Ovary (tissue), 9 donors: ENCODE measurements around the gene SDK1. TPM values are rescaled to one million over a fixed set of nuclear protein-coding genes. Genes with fewer than 3 reads are reported as not detected.

Experiments
- DNase-seq, 5 donors: peaks; one replicate each; pipeline ENCODE4 v3.0.0-alpha.2; 2019 to 2020
- H3K27ac ChIP-seq, 2 donors: fragments of 200-600 bp; one replicate each; pipeline versions ENCODE4 v1.5.1 to v1.8.0; 2019 to 2022
- H3K27me3 ChIP-seq: fragments of 200-600 bp; one replicate; pipeline ENCODE4 v1.8.0; 2022
- H3K36me3 ChIP-seq: fragments of 200-600 bp; sonication (generic); one replicate; pipeline ENCODE4 v1.5.1; 2019
- H3K4me1 ChIP-seq: one replicate; pipeline ENCODE4 v1.8.1; 2013; ENCODE audit warnings: mild to moderate bottlenecking, moderate library complexity; ENCODE audit not compliant: insufficient read depth
- H3K4me3 ChIP-seq: fragments of 200-600 bp; sonication (generic); one replicate; pipeline ENCODE4 v1.5.1; 2017
- H3K9me3 ChIP-seq, 2 donors: fragments of 200-600 bp in 1 of 2; sonication (generic) in 1 of 2; one replicate each; pipeline versions ENCODE4 v1.5.1 to v1.8.1; 2013 to 2019; ENCODE audit warnings: mild to moderate bottlenecking in 1 of 2, moderate library complexity in 1 of 2
- CTCF ChIP-seq, 3 donors: fragments of 450-650 bp in 2 of 3; fragments of 200-600 bp in 1 of 3; IDR thresholded peaks; one replicate each; pipeline versions ENCODE4 v1.5.1 to v1.8.0; 2016 to 2022; ENCODE audit warnings: antibody characterized with exemption in 3 of 3, mild to moderate bottlenecking in 1 of 3
- EP300 ChIP-seq: sonication (generic); formaldehyde crosslinking; IDR thresholded peaks from one replicate; pipeline ENCODE4 v1.6.1; 2017; ENCODE audit warnings: antibody characterized with exemption
- POLR2A ChIP-seq: fragments of 450-650 bp; IDR thresholded peaks from one replicate; pipeline ENCODE4 v1.6.1; 2017; ENCODE audit warnings: antibody characterized with exemption, mild to moderate bottlenecking, moderate library complexity
- WGBS, 3 donors: extraction: QIAGEN DNeasy Blood & Tissue Kit in 1 of 3; methylation state at CpG; one replicate each; pipeline versions ENCODE4 v1.1.5 to v1.1.7; 2013 to 2017; 5-methylcytosine and 5-hydroxymethylcytosine counted together
- intact Hi-C, 4 donors: fragments of 100-400 bp; cut with DNase I; formaldehyde crosslinking; loops; one replicate each; pipeline versions ENCODE4 v1.11.0 to v1.15.1; 2022 to 2023
- polyA plus RNA-seq, 2 donors: library from polyadenylated mRNA; stranded (reverse); fragments of 200-250 nt in 1 of 2; fragments of 350-450 nt in 1 of 2; fragmentation: Illumina TruSeq in 1 of 2; extraction: RNeasy Lipid Tissue Mini Kit (QIAGEN cat#74804) in 1 of 2; gene quantifications; one replicate each; pipeline ENCODE4 v1.2.3, GENCODE V29; 2013 to 2014
- total RNA-seq, 7 donors: library from RNA; depleted of rRNA in 2 of 7; stranded (reverse); fragments of >200 nt in 2 of 7; fragmentation: NEBNext Ultra II Directional in 3 of 7; extraction: Animal tissue kit (Norgen Biotek cat#: 25700) in 3 of 7; gene quantifications; one replicate each; pipeline versions ENCODE4 v1.1.0 to v1.2.4, GENCODE V29; 2016 to 2023
- donor health status: DM: no; HTN: no; CAD: no; lungs with moderate emphysema.
- donor health status: DM: no; HTN: no; CAD: no.
- donor health status: Bipolar disorder and iron deficiency.
- donor health status: DM: yes; HTN: yes; CAD: no.
- donor health status: DM: no; HTN: no; CAD: no.
- donor health status: DM: yes; HTN: yes; CAD: no.

Gene SDK1
- total and polyA plus RNA-seq, 9 donors: 1.2 to 13.3 (median 4.4) TPM

- no peak for DNase-seq
These were observed 293.8 kb downstream of the SDK1 start for GRCh38 chr7:3594901-3595300.

GRCh38 chr7:3598854-3599253, 297.8 kb downstream of the SDK1 start:
- Histone ChIP-seq H3K36me3 (no peaks in the 10 kb centered on the region), H3K4me1 (no peaks in the 10 kb centered on the region), H3K27ac (no peak overlapping the region), H3K4me3 (no peak overlapping the region), H3K27me3 (no peaks in the 10 kb centered on the region), H3K9me3 (no peaks in the 10 kb centered on the region)
- 80 to 95% (median 84%) methylated on average over 7 of the region's 7 CpGs for WGBS, 3 donors
- TF ChIP-seq POLR2A (no peak), EP300 (no peak), CTCF (IDR thresholded peaks at IDR 0.05) (no peak)
- DNase-seq: no peak
- intact Hi-C loops: no loop called here

More at GRCh38 chr7:3594901-3595300, 293.8 kb downstream of the SDK1 start:
- TF ChIP-seq EP300 (no peak), POLR2A (no peak), CTCF (IDR thresholded peaks at IDR 0.05) (no peak)
- H3K9me3 ChIP-seq: no peaks in the 10 kb centered on the region
- no peak overlapping the region for H3K4me3 ChIP-seq
- H3K36me3 ChIP-seq: no peaks in the 10 kb centered on the region
- no peaks in the 10 kb centered on the region for H3K4me1 ChIP-seq
- intact Hi-C loops: no loop called here
- 94 to 98% (median 96%) methylated on average over 4 of the region's 4 CpGs for WGBS, 3 donors
- no peak overlapping the region for H3K27ac ChIP-seq
- H3K27me3 ChIP-seq: no peaks in the 10 kb centered on the region

GRCh38 chr7:3605222-3605621, 304.2 kb downstream of the SDK1 start:
- TF ChIP-seq EP300: no peak
- no peak for TF ChIP-seq POLR2A
- TF ChIP-seq CTCF (IDR thresholded peaks at IDR 0.05): no peak
- intact Hi-C loops: no loop called here
- Histone ChIP-seq H3K36me3 (no peaks in the 10 kb centered on the region), H3K27ac (no peak overlapping the region), H3K9me3 (no peaks in the 10 kb centered on the region), H3K4me1 (no peaks in the 10 kb centered on the region), H3K4me3 (no peak overlapping the region), H3K27me3 (no peaks in the 10 kb centered on the region)
- WGBS, 3 donors: 36 to 55% (median 43%) methylated on average over 2 of the region's 2 CpGs
- DNase-seq: no peak

GRCh38 chr7:3606436-3606835, 305.4 kb downstream of the SDK1 start:
- WGBS, 3 donors: 70 to 82% (median 75%) methylated on average over 4 of the region's 4 CpGs
- no peak overlapping the region for H3K27ac ChIP-seq
- H3K9me3 ChIP-seq: no peaks in the 10 kb centered on the region
- H3K27me3 ChIP-seq: no peaks in the 10 kb centered on the region
- TF ChIP-seq EP300 (no peak), CTCF (IDR thresholded peaks at IDR 0.05) (no peak), POLR2A (no peak)
- H3K4me1 ChIP-seq: no peaks in the 10 kb centered on the region
- intact Hi-C loops: no loop called here
- DNase-seq: no peak
- no peaks in the 10 kb centered on the region for H3K36me3 ChIP-seq
- no peak overlapping the region for H3K4me3 ChIP-seq
